ENCODE measurements around the gene SLC6A17. TPM values are rescaled to one million over a fixed set of nuclear protein-coding genes. Genes with fewer than 3 reads are reported as not detected.

The SLC6A17 gene
- total RNA-seq, 2 donors from 2014 or later, result 0.07 TPM; not detected in 1

DNA sequence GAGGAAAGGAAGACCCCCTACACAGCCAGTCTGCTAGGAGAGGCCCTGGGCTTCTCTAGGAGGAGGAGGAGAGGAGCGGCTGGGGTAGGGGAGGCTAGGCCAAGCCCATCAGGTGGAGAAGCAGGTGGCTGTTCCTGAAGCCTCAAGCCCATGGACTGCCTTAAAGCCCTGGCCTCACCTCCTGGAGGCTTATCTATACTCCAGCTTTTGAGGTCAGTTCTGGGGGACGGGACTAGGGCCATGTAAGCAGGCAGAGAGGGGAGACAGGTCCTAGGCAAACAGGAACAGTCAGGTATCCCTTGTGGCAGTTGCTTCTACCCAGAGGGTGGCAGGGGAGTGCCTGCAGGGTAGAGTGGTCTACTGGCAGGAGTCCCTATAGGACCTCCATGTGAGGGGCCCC, 100.5 kb downstream of the SLC6A17 start:
- no peaks in the 10 kb centered on the region for H3K9me3 ChIP-seq (ENCODE audit: control insufficient read depth, low read length)
- H3K27ac ChIP-seq (ENCODE audit: low read depth, low read length), result no peak overlapping the region
- Mint-ChIP-seq H3K4me3 (no peak overlapping the region), H3K27me3 (ENCODE audit: insufficient read depth) (peaks cover 16% of the 10 kb centered on the region), H3K4me1 (no peaks in the 10 kb centered on the region), H3K27ac (no peak overlapping the region), H3K9me3 (no peaks in the 10 kb centered on the region), H3K36me3 (ENCODE audit: low read depth) (no peaks in the 10 kb centered on the region)
- no peak overlapping the region for H3K9ac ChIP-seq (ENCODE audit: extremely low read depth, low read length, poor library complexity, severe bottlenecking)
- H3K27me3 ChIP-seq (ENCODE audit: control insufficient read depth, insufficient read depth, low read length, poor library complexity, severe bottlenecking), result no peaks in the 10 kb centered on the region
- TF ChIP-seq, protein P1, sequence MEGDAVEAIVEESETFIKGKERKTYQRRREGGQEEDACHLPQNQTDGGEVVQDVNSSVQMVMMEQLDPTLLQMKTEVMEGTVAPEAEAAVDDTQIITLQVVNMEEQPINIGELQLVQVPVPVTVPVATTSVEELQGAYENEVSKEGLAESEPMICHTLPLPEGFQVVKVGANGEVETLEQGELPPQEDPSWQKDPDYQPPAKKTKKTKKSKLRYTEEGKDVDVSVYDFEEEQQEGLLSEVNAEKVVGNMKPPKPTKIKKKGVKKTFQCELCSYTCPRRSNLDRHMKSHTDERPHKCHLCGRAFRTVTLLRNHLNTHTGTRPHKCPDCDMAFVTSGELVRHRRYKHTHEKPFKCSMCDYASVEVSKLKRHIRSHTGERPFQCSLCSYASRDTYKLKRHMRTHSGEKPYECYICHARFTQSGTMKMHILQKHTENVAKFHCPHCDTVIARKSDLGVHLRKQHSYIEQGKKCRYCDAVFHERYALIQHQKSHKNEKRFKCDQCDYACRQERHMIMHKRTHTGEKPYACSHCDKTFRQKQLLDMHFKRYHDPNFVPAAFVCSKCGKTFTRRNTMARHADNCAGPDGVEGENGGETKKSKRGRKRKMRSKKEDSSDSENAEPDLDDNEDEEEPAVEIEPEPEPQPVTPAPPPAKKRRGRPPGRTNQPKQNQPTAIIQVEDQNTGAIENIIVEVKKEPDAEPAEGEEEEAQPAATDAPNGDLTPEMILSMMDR (conservative IDR thresholded peaks at IDR 0.05), result no peak
- no peak overlapping the region for H3K4me3 ChIP-seq (ENCODE audit: low read length)
- H3K4me1 ChIP-seq (ENCODE audit: control insufficient read depth, insufficient read depth, low read length), result no peaks in the 10 kb centered on the region
- no peaks in the 10 kb centered on the region for H3K36me3 ChIP-seq (ENCODE audit: control insufficient read depth, insufficient read depth, low read length)
- WGBS, 2 experiments (ENCODE audit: insufficient coverage in 1 of 2, insufficient read length in 1 of 2), result 0 to 51% methylated on average over 1 to 2 of the region's 2 CpGs
- DNase-seq, result no peak

Other genes with a start within 250 kb of the SLC6A17 start
- gene CSF1, start 239.6 kb upstream of the SLC6A17 start, total RNA-seq, result 1 to 10 TPM; 1.0 to 2.1 TPM
- gene AHCYL1, start 165.7 kb upstream of the SLC6A17 start, total RNA-seq, result 10 to 100 TPM; 78.9 to 96.0 TPM
- 10 to 100 TPM; 64.9 to 66.1 TPM for gene STRIP1, start 115.9 kb upstream of the SLC6A17 start, total RNA-seq
- gene ALX3, start 79.8 kb upstream of the SLC6A17 start, total RNA-seq, result not detected
- gene UBL4B, start 38.1 kb upstream of the SLC6A17 start, total RNA-seq, result not detected
- gene KCNC4, start 59.8 kb downstream of the SLC6A17 start, total RNA-seq, result 10 to 100 TPM in 1 of 2 donors, 1 to 10 TPM in 1; 7.6 to 10.2 TPM
- 10 to 100 TPM; 42.0 to 54.2 TPM for gene RBM15, start 188.9 kb downstream of the SLC6A17 start, total RNA-seq
- under 1 TPM; 0.55 to 0.86 TPM for gene SLC16A4, start 240.5 kb downstream of the SLC6A17 start, total RNA-seq

Data from endodermal cell (in vitro differentiated cells).